Regular cardiac myocyte (primary cell): ENCODE data around the gene JAG1. TPM values are rescaled to one million over a fixed set of nuclear protein-coding genes. Genes with fewer than 3 reads are reported as not detected.

Experiments used
- total RNA-seq: library from RNA; depleted of rRNA; stranded (reverse); fragments of >200 nt; gene quantifications from 2 replicates; pipeline ENCODE4 v1.2.3, GENCODE V29; 2014

JAG1 gene
- 101 and 117 TPM in 2 replicates for total RNA-seq

GRCh38 chr20:10673842-10674683 is at the start of gene JAG1:
Gene JAG1 (minus strand): TSS chr20:10673999. CDS start chr20:10673530, 469 bp downstream.

Other genes with a start within 250 kb of the JAG1 start
- gene MKKS, start 239.8 kb downstream of the JAG1 start, total RNA-seq, result 5.6 and 5.9 TPM in 2 replicates
- 3.9 and 4.4 TPM in 2 replicates for gene SLX4IP, start 238.7 kb downstream of the JAG1 start, total RNA-seq